CD4-positive, alpha-beta T cell (primary cell): ENCODE results near the gene DCUN1D3. TPM values are rescaled to one million over a fixed set of nuclear protein-coding genes. Genes with fewer than 3 reads are reported as not detected.

ENCODE experiments used
- ATAC-seq: fragments of 200-7000 bp; cut with Tn5 transposase; one replicate; pipeline ENCODE4 v1.10.0; 2022; ENCODE audit warnings: mild to moderate bottlenecking; ENCODE audit not compliant: poor library complexity
- CTCF ChIA-PET: fragments of 350-600 bp; sonication (Branson Sonifier 250); formaldehyde crosslinking; loops from one replicate; lab custom pipeline; 2021; ENCODE audit warnings: antibody characterized with exemption, inconsistent platforms; lab: Charles Lee
- POLR2A ChIA-PET: fragments of 350-600 bp; sonication (Branson Sonifier 250); formaldehyde crosslinking; loops from one replicate; lab custom pipeline; 2021; ENCODE audit warnings: antibody characterized with exemption, inconsistent platforms; lab: Charles Lee
- DNase-seq, 14 experiments: peaks; one replicate each; pipeline ENCODE4 v3.0.0-alpha.2; 2013 to 2020; ENCODE audit warnings: mixed read lengths in 2 of 14
- H3K27ac ChIP-seq, 2 donors: one replicate each; pipeline versions ENCODE4 v1.5.1 to v1.7.0; 2013; ENCODE audit warnings: low read length in 2 of 2, low read depth in 1 of 2, mild to moderate bottlenecking in 1 of 2
- H3K27me3 ChIP-seq, 2 experiments: 1 replicate in 1 of 2; 2 replicates in 1 of 2; pipeline versions ENCODE4 v1.6.1 to v1.7.0; 2013; ENCODE audit warnings: low read length in 2 of 2, control low read depth in 1 of 2, mild to moderate bottlenecking in 1 of 2, moderate library complexity in 1 of 2; ENCODE audit not compliant: insufficient read depth in 2 of 2, control insufficient read depth in 1 of 2
- H3K36me3 ChIP-seq: one replicate; pipeline ENCODE4 v1.6.1; 2013; ENCODE audit warnings: low read length, control low read depth; ENCODE audit not compliant: insufficient read depth
- H3K4me1 ChIP-seq: one replicate; pipeline ENCODE4 v1.6.1; 2013; ENCODE audit warnings: low read length, control low read depth; ENCODE audit not compliant: insufficient read depth
- H3K4me3 ChIP-seq: one replicate; pipeline ENCODE4 v1.5.1; 2013; ENCODE audit warnings: mild to moderate bottlenecking, low read length, moderate library complexity
- H3K9me3 ChIP-seq, 2 experiments: 1 replicate in 1 of 2; 2 replicates in 1 of 2; pipeline versions ENCODE4 v1.6.1 to v1.7.0; 2013; ENCODE audit warnings: low read length in 2 of 2, mild to moderate bottlenecking in 2 of 2, control low read depth in 1 of 2, moderate library complexity in 1 of 2; ENCODE audit not compliant: control insufficient read depth in 1 of 2, insufficient read depth in 1 of 2
- H3K27ac Mint-ChIP-seq: one replicate; pipeline ENCODE4 v1.8.0; 2020; ENCODE audit warnings: mixed read lengths
- H3K27me3 Mint-ChIP-seq: one replicate; pipeline ENCODE4 v1.8.0; 2021; ENCODE audit warnings: mixed read lengths
- H3K36me3 Mint-ChIP-seq: one replicate; pipeline ENCODE4 v1.8.0; 2021; ENCODE audit warnings: low read depth, mixed read lengths
- H3K4me1 Mint-ChIP-seq: one replicate; pipeline ENCODE4 v1.8.0; 2021; ENCODE audit warnings: low read depth, mixed read lengths
- H3K4me3 Mint-ChIP-seq: one replicate; pipeline ENCODE4 v1.8.0; 2020; ENCODE audit warnings: mild to moderate bottlenecking, mixed read lengths
- H3K9me3 Mint-ChIP-seq: one replicate; pipeline ENCODE4 v1.8.0; 2020; ENCODE audit warnings: mixed read lengths
- CTCF ChIP-seq: fragments of 200-600 bp; IDR thresholded peaks from one replicate; pipeline ENCODE4 v1.8.0; 2022; ENCODE audit warnings: antibody characterized with exemption, mild to moderate bottlenecking
- intact Hi-C, 2 experiments: fragments of 100-400 bp; cut with DNase I in 1 of 2; cut with micrococcal nuclease in 1 of 2; formaldehyde crosslinking; loops; one replicate each; pipeline versions ENCODE4 v1.15.1 to v1.9.0; 2023 to 2025; cut with DNase I, micrococcal nuclease
- total RNA-seq, 174 experiments: library from RNA in 2 of 174; stranded (reverse) in 2 of 174; gene quantifications; one replicate each; pipeline ENCODE4 v1.2.3 and lab custom pipeline; 2021 to 2026

The DCUN1D3 gene
- total RNA-seq, 2 experiments from 2014 or later, result 1.9 TPM

GRCh38 chr16:20833086-20833485, 67.1 kb downstream of the DCUN1D3 start:
- no peak overlapping the region for H3K4me3 ChIP-seq
- Mint-ChIP-seq H3K36me3 (peaks cover 16% of the 10 kb centered on the region), H3K4me3 (no peak overlapping the region), H3K4me1 (no peaks in the 10 kb centered on the region), H3K9me3 (peaks cover 5% of the 10 kb centered on the region), H3K27me3 (no peaks in the 10 kb centered on the region), H3K27ac (no peak overlapping the region)
- no peaks in the 10 kb centered on the region for H3K27me3 ChIP-seq
- ATAC-seq (no peak), DNase-seq (no peak)
- ChIA-PET POLR2A (no interaction called here), CTCF (interaction anchor here (0.9 to 2.6 kb wide), 2 partner anchors 11 to 17 kb away, joined by 3 to 6 read pairs; no protein-coding TSS in a partner anchor)
- intact Hi-C loops, result no loop called here
- H3K4me1 ChIP-seq, result no peaks in the 10 kb centered on the region
- H3K36me3 ChIP-seq, result no peaks in the 10 kb centered on the region
- no peak for TF ChIP-seq CTCF
- no peak overlapping the region for H3K27ac ChIP-seq
- H3K9me3 ChIP-seq, result peaks cover 3 to 6% of the 10 kb centered on the region in 2 experiments

- H3K4me3 ChIP-seq, result no peak overlapping the region
- Mint-ChIP-seq H3K4me1 (no peaks in the 10 kb centered on the region), H3K4me3 (no peak overlapping the region), H3K9me3 (no peaks in the 10 kb centered on the region), H3K27ac (no peak overlapping the region), H3K27me3 (no peaks in the 10 kb centered on the region), H3K36me3 (no peaks in the 10 kb centered on the region)
- ChIA-PET POLR2A (no interaction called here), CTCF (no interaction called here)
- H3K27ac ChIP-seq, result no peak overlapping the region
- no peaks in the 10 kb centered on the region for H3K36me3 ChIP-seq
- no peak for DNase-seq
- H3K4me1 ChIP-seq, result no peaks in the 10 kb centered on the region
- no peaks in the 10 kb centered on the region for H3K9me3 ChIP-seq
- intact Hi-C loops, result no loop called here
- TF ChIP-seq CTCF, result no peak
- H3K27me3 ChIP-seq, result no peaks in the 10 kb centered on the region
- ATAC-seq, result no peak
Observed at GRCh38 chr16:20830372-20830771, 69.8 kb downstream of the DCUN1D3 start.

GRCh38 chr16:20829536-20829935, 70.6 kb downstream of the DCUN1D3 start:
- Mint-ChIP-seq H3K4me3 (no peak overlapping the region), H3K9me3 (no peaks in the 10 kb centered on the region), H3K27me3 (no peaks in the 10 kb centered on the region), H3K36me3 (no peaks in the 10 kb centered on the region), H3K27ac (no peak overlapping the region), H3K4me1 (no peaks in the 10 kb centered on the region)
- Histone ChIP-seq H3K27me3 (no peaks in the 10 kb centered on the region), H3K27ac (no peak overlapping the region), H3K9me3 (no peaks in the 10 kb centered on the region), H3K4me1 (no peaks in the 10 kb centered on the region), H3K36me3 (no peaks in the 10 kb centered on the region), H3K4me3 (no peak overlapping the region)
- DNase-seq (no peak), ATAC-seq (no peak)
- ChIA-PET POLR2A (no interaction called here), CTCF (no interaction called here)
- intact Hi-C loops, result no loop called here
- no peak for TF ChIP-seq CTCF
